Measurements from ENCODE around the gene ZNF76.
A peak's percentile ranks its signal among the peaks of the same experiment; 100 is the strongest.

Gene ZNF76

DNA sequence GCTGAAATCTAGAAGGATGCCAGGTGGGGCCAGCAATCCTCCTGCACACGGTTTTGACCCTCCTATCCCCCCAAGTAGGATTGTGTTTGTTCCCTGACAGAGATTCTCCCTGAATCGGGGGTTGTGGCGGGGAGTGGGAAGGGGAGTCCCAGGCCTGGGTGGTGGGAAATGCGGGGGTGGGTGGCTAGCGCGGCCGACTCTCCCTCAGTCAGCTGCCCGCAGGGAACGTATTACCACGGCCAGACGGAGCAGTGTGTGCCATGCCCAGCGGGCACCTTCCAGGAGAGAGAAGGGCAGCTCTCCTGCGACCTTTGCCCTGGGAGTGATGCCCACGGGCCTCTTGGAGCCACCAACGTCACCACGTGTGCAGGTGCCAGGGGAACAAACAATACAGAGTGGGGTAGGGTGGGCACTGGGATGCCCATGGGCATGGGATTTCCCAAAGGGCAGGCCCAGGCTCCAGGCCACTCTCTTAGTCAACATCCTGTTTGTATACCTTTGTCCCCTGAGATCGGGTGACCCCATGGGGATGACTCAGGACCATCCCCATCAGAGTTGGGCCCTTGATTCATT, 16.1 kb upstream of the ZNF76 start:
- TF ChIP-seq, protein P1, sequence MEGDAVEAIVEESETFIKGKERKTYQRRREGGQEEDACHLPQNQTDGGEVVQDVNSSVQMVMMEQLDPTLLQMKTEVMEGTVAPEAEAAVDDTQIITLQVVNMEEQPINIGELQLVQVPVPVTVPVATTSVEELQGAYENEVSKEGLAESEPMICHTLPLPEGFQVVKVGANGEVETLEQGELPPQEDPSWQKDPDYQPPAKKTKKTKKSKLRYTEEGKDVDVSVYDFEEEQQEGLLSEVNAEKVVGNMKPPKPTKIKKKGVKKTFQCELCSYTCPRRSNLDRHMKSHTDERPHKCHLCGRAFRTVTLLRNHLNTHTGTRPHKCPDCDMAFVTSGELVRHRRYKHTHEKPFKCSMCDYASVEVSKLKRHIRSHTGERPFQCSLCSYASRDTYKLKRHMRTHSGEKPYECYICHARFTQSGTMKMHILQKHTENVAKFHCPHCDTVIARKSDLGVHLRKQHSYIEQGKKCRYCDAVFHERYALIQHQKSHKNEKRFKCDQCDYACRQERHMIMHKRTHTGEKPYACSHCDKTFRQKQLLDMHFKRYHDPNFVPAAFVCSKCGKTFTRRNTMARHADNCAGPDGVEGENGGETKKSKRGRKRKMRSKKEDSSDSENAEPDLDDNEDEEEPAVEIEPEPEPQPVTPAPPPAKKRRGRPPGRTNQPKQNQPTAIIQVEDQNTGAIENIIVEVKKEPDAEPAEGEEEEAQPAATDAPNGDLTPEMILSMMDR (IDR thresholded peaks at IDR 0.05; ENCODE audit: low read depth, low read length, missing control alignments), result no peak
- H3K4me3 ChIP-seq (ENCODE audit: low read depth, low read length), result no peak overlapping the region

DNA sequence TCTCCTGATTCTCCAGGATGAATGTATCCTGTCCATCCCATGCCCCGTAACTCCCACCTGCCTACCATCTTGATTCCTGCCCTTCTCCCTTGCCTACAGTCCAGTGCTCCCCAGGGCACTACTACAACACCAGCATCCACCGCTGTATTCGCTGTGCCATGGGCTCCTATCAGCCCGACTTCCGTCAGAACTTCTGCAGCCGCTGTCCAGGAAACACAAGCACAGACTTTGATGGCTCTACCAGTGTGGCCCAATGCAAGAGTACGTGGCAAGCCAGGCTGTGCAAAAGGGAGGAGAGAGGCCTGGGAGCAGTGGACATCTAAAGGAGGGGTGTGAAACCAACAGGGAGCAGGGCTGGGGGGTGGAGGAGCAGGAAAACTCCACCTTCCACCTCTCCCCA, 15.0 kb upstream of the ZNF76 start:
- TF ChIP-seq, protein P1 (IDR thresholded peaks at IDR 0.05; ENCODE audit: low read depth, low read length, missing control alignments), result no peak
- no peak for DNase-seq (ENCODE audit: low read depth)
- H3K4me3 ChIP-seq (ENCODE audit: low read depth, low read length), result no peak overlapping the region

More for the DNA sequence above, 16.1 kb upstream of the ZNF76 start:
- DNase-seq (ENCODE audit: low read depth), result no peak

DNA sequence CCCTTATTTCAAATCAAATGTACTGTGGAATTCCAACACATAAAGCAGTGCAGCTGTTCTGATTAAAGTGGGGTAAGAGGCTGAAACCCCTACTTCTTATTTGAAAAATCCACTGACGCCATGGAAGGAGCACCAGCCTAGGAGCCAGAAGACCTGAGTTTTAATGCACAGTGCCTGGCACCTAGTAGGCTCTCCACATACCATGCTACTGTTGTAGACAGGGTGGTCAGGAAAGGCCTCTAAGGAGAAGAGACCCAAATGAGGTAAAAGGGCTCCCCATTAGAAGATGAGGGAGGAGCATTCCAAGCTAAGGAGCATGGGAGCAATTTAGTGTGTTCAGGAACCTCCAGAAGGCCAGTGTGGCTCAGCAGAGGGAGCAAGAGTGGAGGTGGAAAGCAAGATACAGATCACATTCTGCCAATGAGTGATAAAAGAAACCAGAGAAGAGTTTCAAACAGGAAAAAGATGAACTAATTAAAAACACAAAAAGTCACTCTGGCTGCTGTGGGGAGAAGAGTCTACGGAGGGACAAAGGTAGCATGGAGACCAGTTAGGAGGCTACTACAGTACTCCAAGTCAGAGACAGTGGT, 11.8 kb upstream of the ZNF76 start:
- H3K4me3 ChIP-seq (ENCODE audit: low read depth, low read length), result no peak overlapping the region
- TF ChIP-seq, protein P1 (IDR thresholded peaks at IDR 0.05; ENCODE audit: low read depth, low read length, missing control alignments), result peak; percentile 8
- no peak for DNase-seq (ENCODE audit: low read depth)

DNA sequence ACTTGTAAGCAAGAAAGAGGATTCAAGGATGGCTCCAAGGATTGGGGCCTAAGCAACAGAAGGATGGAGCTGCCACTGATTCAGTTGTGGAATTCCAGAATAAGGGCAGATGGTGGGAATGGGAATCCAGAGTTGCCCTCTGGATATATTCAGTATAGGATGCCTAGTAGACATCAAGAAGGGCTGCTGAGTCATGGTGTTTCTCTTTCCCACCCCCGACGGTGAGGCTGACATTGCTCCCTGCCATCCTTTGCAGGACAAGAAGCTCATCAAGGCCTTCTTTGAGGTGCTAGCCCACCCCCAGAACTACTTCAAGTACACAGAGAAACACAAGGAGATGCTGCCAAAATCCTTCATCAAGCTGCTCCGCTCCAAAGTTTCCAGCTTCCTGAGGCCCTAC, 11.2 kb upstream of the ZNF76 start:
- TF ChIP-seq, protein P1 (IDR thresholded peaks at IDR 0.05; ENCODE audit: low read depth, low read length, missing control alignments), result no peak
- H3K4me3 ChIP-seq (ENCODE audit: low read depth, low read length), result no peak overlapping the region
- no peak for DNase-seq (ENCODE audit: low read depth)

DNA sequence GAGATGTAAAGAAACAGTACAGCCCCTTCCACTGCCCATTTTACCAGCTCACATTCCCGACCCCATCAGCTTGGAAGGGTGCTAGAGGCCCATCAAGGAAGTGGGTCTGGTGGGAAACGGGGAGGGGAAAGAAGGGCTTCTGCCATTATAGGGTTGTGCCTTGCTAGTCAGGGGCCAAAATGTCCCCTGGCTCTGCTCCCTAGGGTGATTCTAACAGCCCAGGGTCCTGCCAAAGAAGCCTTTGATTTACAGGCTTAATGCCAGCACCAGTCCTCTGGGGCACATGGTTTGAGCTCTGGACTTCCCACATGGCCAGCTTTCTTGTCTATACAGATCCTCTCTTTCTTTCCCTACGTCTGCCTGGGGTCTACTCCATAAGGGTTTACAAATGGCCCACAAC, 10.6 kb upstream of the ZNF76 start:
- H3K4me3 ChIP-seq (ENCODE audit: low read depth, low read length), result no peak overlapping the region
- no peak for DNase-seq (ENCODE audit: low read depth)
- TF ChIP-seq, protein P1 (IDR thresholded peaks at IDR 0.05; ENCODE audit: low read depth, low read length, missing control alignments), result no peak

DNA sequence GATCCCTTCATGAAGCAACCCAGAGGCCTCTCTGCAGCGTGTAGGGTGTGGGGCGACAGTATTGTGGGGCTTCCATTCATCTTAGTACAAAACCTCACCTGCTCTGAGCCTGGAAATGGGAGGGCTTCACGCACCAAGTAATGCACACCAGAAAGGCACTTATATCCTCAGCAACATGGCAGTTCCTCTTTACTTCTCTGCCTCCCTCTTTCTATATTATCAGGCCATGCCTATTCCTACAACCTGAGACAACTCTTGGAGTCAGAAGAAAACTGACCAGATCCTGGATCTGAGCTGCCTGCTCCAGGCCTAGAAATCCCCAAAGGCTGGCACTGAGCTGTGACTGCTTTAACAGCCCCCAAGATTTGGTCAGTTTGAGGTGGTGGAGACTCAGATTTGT, 7.6 kb upstream of the ZNF76 start:
- TF ChIP-seq, protein P1 (IDR thresholded peaks at IDR 0.05; ENCODE audit: low read depth, low read length, missing control alignments), result no peak
- DNase-seq (ENCODE audit: low read depth), result no peak
- H3K4me3 ChIP-seq (ENCODE audit: low read depth, low read length), result no peak overlapping the region

DNA sequence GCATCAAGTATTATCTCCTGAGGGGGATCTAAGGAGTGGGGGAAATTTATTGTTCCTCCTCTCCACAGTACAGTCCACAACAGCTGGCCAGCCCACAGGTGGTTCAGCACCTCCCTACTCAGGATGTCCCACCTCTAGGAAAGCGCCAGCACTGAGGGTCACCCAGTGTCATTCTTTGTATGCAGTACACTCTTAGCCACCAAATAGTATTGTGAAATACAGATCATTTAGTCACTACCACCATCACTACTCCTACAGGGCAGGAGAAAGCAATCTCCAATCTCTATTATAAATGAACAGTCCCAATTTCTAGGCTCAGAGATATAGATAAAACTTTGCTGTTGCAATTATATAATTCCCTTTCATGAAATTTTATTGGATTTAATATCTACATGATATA, 6.3 kb upstream of the ZNF76 start:
- DNase-seq (ENCODE audit: low read depth), result no peak

More for the DNA sequence above, 6.3 kb upstream of the ZNF76 start:
- no peak overlapping the region for H3K4me3 ChIP-seq (ENCODE audit: low read depth, low read length)
- TF ChIP-seq, protein P1 (IDR thresholded peaks at IDR 0.05; ENCODE audit: low read depth, low read length, missing control alignments), result no peak
